CD4-positive, alpha-beta T cell (primary cell): ENCODE measurements around the gene ARHGAP5. TPM values are rescaled to one million over a fixed set of nuclear protein-coding genes. Genes with fewer than 3 reads are reported as not detected.

Experiments
- ATAC-seq: fragments of 200-7000 bp; cut with Tn5 transposase; one replicate; pipeline ENCODE4 v1.10.0; 2022; ENCODE audit warnings: mild to moderate bottlenecking; ENCODE audit not compliant: poor library complexity
- CTCF ChIA-PET: fragments of 350-600 bp; sonication (Branson Sonifier 250); formaldehyde crosslinking; loops from one replicate; lab custom pipeline; 2021; ENCODE audit warnings: antibody characterized with exemption, inconsistent platforms; lab: Charles Lee
- POLR2A ChIA-PET: fragments of 350-600 bp; sonication (Branson Sonifier 250); formaldehyde crosslinking; loops from one replicate; lab custom pipeline; 2021; ENCODE audit warnings: antibody characterized with exemption, inconsistent platforms; lab: Charles Lee
- DNase-seq, 14 experiments: peaks; one replicate each; pipeline ENCODE4 v3.0.0-alpha.2; 2013 to 2020; ENCODE audit warnings: mixed read lengths in 2 of 14
- H3K27ac ChIP-seq, 2 donors: one replicate each; pipeline versions ENCODE4 v1.5.1 to v1.7.0; 2013; ENCODE audit warnings: low read length in 2 of 2, low read depth in 1 of 2, mild to moderate bottlenecking in 1 of 2
- H3K27me3 ChIP-seq, 2 experiments: 1 replicate in 1 of 2; 2 replicates in 1 of 2; pipeline versions ENCODE4 v1.6.1 to v1.7.0; 2013; ENCODE audit warnings: low read length in 2 of 2, control low read depth in 1 of 2, mild to moderate bottlenecking in 1 of 2, moderate library complexity in 1 of 2; ENCODE audit not compliant: insufficient read depth in 2 of 2, control insufficient read depth in 1 of 2
- H3K36me3 ChIP-seq: one replicate; pipeline ENCODE4 v1.6.1; 2013; ENCODE audit warnings: low read length, control low read depth; ENCODE audit not compliant: insufficient read depth
- H3K4me1 ChIP-seq: one replicate; pipeline ENCODE4 v1.6.1; 2013; ENCODE audit warnings: low read length, control low read depth; ENCODE audit not compliant: insufficient read depth
- H3K4me3 ChIP-seq: one replicate; pipeline ENCODE4 v1.5.1; 2013; ENCODE audit warnings: mild to moderate bottlenecking, low read length, moderate library complexity
- H3K9me3 ChIP-seq, 2 experiments: 1 replicate in 1 of 2; 2 replicates in 1 of 2; pipeline versions ENCODE4 v1.6.1 to v1.7.0; 2013; ENCODE audit warnings: low read length in 2 of 2, mild to moderate bottlenecking in 2 of 2, control low read depth in 1 of 2, moderate library complexity in 1 of 2; ENCODE audit not compliant: control insufficient read depth in 1 of 2, insufficient read depth in 1 of 2
- H3K27ac Mint-ChIP-seq: one replicate; pipeline ENCODE4 v1.8.0; 2020; ENCODE audit warnings: mixed read lengths
- H3K27me3 Mint-ChIP-seq: one replicate; pipeline ENCODE4 v1.8.0; 2021; ENCODE audit warnings: mixed read lengths
- H3K36me3 Mint-ChIP-seq: one replicate; pipeline ENCODE4 v1.8.0; 2021; ENCODE audit warnings: low read depth, mixed read lengths
- H3K4me1 Mint-ChIP-seq: one replicate; pipeline ENCODE4 v1.8.0; 2021; ENCODE audit warnings: low read depth, mixed read lengths
- H3K4me3 Mint-ChIP-seq: one replicate; pipeline ENCODE4 v1.8.0; 2020; ENCODE audit warnings: mild to moderate bottlenecking, mixed read lengths
- H3K9me3 Mint-ChIP-seq: one replicate; pipeline ENCODE4 v1.8.0; 2020; ENCODE audit warnings: mixed read lengths
- intact Hi-C, 2 experiments: fragments of 100-400 bp; cut with DNase I in 1 of 2; cut with micrococcal nuclease in 1 of 2; formaldehyde crosslinking; loops; one replicate each; pipeline versions ENCODE4 v1.15.1 to v1.9.0; 2023 to 2025; cut with DNase I, micrococcal nuclease
- total RNA-seq, 174 experiments: library from RNA in 2 of 174; stranded (reverse) in 2 of 174; gene quantifications; one replicate each; pipeline ENCODE4 v1.2.3 and lab custom pipeline; 2021 to 2026
- TF ChIP-seq, protein P1 (sequence below): fragments of 200-600 bp; IDR thresholded peaks from one replicate; pipeline ENCODE4 v1.8.0; 2022; ENCODE audit warnings: antibody characterized with exemption, mild to moderate bottlenecking

The ARHGAP5 gene
- total RNA-seq, 2 experiments from 2014 or later, result 68.5 to 72.5 TPM

DNA sequence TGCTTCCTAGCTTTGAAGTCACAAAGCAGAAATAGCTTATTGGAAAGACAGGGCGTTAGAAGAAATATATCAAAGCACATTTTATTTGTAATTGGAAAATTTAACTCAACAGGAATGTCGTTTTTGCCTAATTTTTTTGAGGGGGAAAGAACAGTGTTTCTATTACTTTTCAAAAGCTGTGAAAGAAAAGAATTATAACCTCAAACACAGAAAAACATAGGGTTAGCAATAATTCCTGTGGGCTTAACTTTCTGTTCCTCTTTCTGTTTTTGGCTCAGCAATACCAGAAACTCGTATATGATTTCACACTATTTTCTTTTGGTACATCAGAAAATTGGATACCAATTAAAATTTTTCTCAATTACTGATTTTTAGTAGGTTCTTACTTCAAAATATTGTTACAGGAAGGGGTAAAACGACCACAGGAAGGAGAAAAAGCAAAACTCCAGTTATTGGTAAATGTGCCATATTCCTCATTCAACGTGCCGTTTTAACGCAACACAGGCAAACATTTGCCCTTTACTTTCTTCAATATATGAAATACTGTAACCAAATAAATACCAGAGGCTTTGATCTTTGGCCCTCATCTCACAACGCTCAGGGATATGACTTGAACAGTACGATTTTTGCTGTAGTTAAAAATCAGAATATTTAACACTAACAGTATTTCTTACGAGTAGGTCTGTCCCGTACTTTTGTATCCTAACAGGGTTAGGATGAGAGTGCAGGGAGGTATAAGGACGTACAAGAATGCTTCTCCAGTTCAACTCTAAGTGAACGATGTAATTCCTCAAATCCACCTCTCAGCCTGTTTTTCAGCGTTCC lies 123.5 kb downstream of the ARHGAP5 start:
- ATAC-seq, result no peak
- intact Hi-C loops, result loop anchor here (5.0 to 10.0 kb wide), 8 partner anchors 52 to 1576 kb away; partner anchors contain the start of genes AP4S1 (in 1 of the 2), DTD2 (in 1 of the 2), HEATR5A (in 1 of the 2) and HECTD1 (in 1 of the 2)
- H3K9me3 ChIP-seq, result no peaks in the 10 kb centered on the region
- peaks cover 33% of the 10 kb centered on the region for H3K36me3 Mint-ChIP-seq
- no peaks in the 10 kb centered on the region for H3K9me3 Mint-ChIP-seq
- ChIA-PET CTCF (interaction anchor here (1.3 kb wide), 1 partner anchor 127 kb away, joined by 5 read pairs; no protein-coding TSS in a partner anchor), POLR2A (interaction anchor here (1.3 to 3.0 kb wide), 2 partner anchors 123 kb away, joined by 9 to 54 read pairs; partner anchors contain the start of gene ARHGAP5)
- H3K4me3 ChIP-seq, result peak overlapping the region; percentile 85
- peak overlapping the region; percentile 100 for H3K27ac Mint-ChIP-seq
- H3K27me3 Mint-ChIP-seq, result peaks cover 12% of the 10 kb centered on the region
- TF ChIP-seq, protein P1, sequence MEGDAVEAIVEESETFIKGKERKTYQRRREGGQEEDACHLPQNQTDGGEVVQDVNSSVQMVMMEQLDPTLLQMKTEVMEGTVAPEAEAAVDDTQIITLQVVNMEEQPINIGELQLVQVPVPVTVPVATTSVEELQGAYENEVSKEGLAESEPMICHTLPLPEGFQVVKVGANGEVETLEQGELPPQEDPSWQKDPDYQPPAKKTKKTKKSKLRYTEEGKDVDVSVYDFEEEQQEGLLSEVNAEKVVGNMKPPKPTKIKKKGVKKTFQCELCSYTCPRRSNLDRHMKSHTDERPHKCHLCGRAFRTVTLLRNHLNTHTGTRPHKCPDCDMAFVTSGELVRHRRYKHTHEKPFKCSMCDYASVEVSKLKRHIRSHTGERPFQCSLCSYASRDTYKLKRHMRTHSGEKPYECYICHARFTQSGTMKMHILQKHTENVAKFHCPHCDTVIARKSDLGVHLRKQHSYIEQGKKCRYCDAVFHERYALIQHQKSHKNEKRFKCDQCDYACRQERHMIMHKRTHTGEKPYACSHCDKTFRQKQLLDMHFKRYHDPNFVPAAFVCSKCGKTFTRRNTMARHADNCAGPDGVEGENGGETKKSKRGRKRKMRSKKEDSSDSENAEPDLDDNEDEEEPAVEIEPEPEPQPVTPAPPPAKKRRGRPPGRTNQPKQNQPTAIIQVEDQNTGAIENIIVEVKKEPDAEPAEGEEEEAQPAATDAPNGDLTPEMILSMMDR, result no peak
- peaks cover 26% of the 10 kb centered on the region for H3K4me1 ChIP-seq
- peaks cover 0 to 3% of the 10 kb centered on the region in 2 experiments for H3K27me3 ChIP-seq
- DNase-seq, result no peak
- H3K4me3 Mint-ChIP-seq, result peak overlapping the region; percentile 93
- H3K27ac ChIP-seq, result peak overlapping the region; percentile 47 to 98
- H3K4me1 Mint-ChIP-seq, result peaks cover 30% of the 10 kb centered on the region
- H3K36me3 ChIP-seq, result no peaks in the 10 kb centered on the region

- Histone ChIP-seq H3K36me3 (no peaks in the 10 kb centered on the region), H3K4me1 (peaks cover 26% of the 10 kb centered on the region), H3K27me3 (no peaks in the 10 kb centered on the region), H3K4me3 (peak overlapping the region; percentile 85), H3K27ac (peak overlapping the region; percentile 47 to 98), H3K9me3 (no peaks in the 10 kb centered on the region)
- intact Hi-C loops, result loop anchor here (5.0 to 10.0 kb wide), 8 partner anchors 51 to 1577 kb away; partner anchors contain the start of genes AP4S1 (in 1 of the 2), DTD2 (in 1 of the 2), HEATR5A (in 1 of the 2) and HECTD1 (in 1 of the 2)
- ATAC-seq (peak; percentile 33), DNase-seq (peak; percentile 41 to 88 (median 66))
- CTCF ChIA-PET, result no interaction called here
- Mint-ChIP-seq H3K27ac (peak overlapping the region; percentile 100), H3K4me1 (peaks cover 30% of the 10 kb centered on the region), H3K4me3 (peak overlapping the region; percentile 93), H3K27me3 (peaks cover 12% of the 10 kb centered on the region), H3K36me3 (peaks cover 33% of the 10 kb centered on the region), H3K9me3 (no peaks in the 10 kb centered on the region)
- POLR2A ChIA-PET, result interaction anchor here (3.0 kb wide), 1 partner anchor 124 kb away, joined by 54 read pairs; the partner anchor contains the start of gene ARHGAP5
- TF ChIP-seq, protein P1, result no peak
These were observed 124.2 kb downstream of the ARHGAP5 start for GRCh38 chr14:32201193-32201815.
